ENCODE measurements around the gene BAHCC1. TPM values are rescaled to one million over a fixed set of nuclear protein-coding genes. Genes with fewer than 3 reads are reported as not detected.

BAHCC1 gene
- total and polyA plus RNA-seq, 2 of the 4 experiments (the other 2 are of a cell fraction), result 0.36 to 7.8 TPM

DNA sequence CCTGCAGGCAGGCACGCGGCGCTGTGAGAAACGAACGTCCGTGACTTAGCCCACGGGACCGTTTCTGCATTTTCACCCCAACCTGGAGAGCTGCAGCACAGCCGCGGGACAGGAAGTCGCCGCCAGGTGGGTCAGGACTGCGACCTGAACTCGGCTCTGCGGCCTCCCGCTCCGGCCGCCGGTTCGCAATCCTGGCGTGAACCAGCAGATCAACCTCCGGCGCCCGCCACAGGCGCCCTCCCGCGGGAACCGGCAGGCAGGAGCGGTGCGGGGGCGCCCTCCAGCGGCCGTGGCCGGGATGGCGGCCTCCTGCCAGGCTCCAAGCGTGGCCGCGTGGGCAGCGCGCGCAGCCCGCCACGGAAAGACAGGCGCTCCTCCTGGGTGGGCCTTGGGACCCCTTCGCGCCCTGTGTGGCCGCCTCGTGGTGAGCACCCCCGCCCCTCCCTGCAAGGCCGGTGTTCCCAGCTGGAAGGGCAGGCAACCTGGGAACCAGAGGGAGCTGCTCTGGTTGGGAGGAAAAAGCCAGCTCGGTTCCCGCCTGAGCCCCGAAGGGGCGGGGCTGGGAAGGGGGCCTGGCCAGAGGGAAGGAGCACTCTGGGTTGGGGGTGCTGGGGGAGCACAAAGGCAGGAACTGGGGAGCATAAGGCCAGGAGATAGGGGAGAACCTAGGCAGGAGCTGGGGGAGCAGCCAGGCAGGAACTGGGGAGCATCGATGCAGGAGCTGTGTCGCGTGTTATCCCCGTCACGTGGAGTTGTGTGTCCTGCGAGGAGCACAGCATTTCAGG, 89.1 kb downstream of the BAHCC1 start:
- 14% methylated on average over 41 of the region's 60 CpGs; no CpG with 5 or more reads in 1 of the 2 experiments for WGBS, 2 experiments (ENCODE audit: extremely low coverage in 2 of 2, insufficient read length in 1 of 2)
- Histone ChIP-seq H2BK15ac (ENCODE audit: low read depth, low read length) (no peak overlapping the region), H3K79me1 (ENCODE audit: low read depth in 1 of 2, low read length in 2 of 2) (peaks cover 2 to 3% of the 10 kb centered on the region in 2 experiments; a peak in 2 of 4 replicates), H2BK5ac (ENCODE audit: low read depth, low read length, poor library complexity, severe bottlenecking) (no peak overlapping the region), H2BK20ac (ENCODE audit: low read depth, low read length) (no peak overlapping the region), H3K4me1 (ENCODE audit: control insufficient read depth, insufficient read depth, low read length) (peaks cover 14% of the 10 kb centered on the region), H3K4me3 (ENCODE audit: insufficient read depth, low read depth, low read length) (peak overlapping the region; percentile 45), H3K27me3 (ENCODE audit: control insufficient read depth, insufficient read depth, low read length) (no peaks in the 10 kb centered on the region), H4K8ac (ENCODE audit: low read depth in 2 of 2, low read length in 2 of 2) (peak overlapping the region; percentile 42 to 77; a peak in 2 of 4 replicates), H3K27ac (ENCODE audit: insufficient read depth, low read length) (peak overlapping the region; percentile 50; the same call in 1 of the 2 replicates), H2AK5ac (ENCODE audit: low read depth, low read length) (no peak overlapping the region), H3K56ac (ENCODE audit: extremely low read depth, insufficient read depth, low read length) (no peak overlapping the region), H3K23ac (ENCODE audit: low read depth, low read length) (no peak overlapping the region), H3K14ac (replicated peaks; ENCODE audit: low read depth, low read length) (no peak overlapping the region), H2AFZ (replicated peaks; ENCODE audit: low read length, poor library complexity) (peak overlapping the region; percentile 98), H3K9me1 (ENCODE audit: insufficient read depth, low read length) (peaks cover 2% of the 10 kb centered on the region; the same call in 1 of the 2 replicates), H3K18ac (ENCODE audit: low read depth, low read length) (no peak overlapping the region), H4K20me1 (ENCODE audit: insufficient read depth, low read length) (no peaks in the 10 kb centered on the region), H2BK120ac (ENCODE audit: low read depth, low read length) (peak overlapping the region; percentile 69; the same call in 1 of the 2 replicates), H4K91ac (ENCODE audit: insufficient read depth, low read depth, low read length) (peak overlapping the region; percentile 71; the same call in 1 of the 2 replicates), H3K4me2 (ENCODE audit: low read depth, low read length) (peak overlapping the region; percentile 96), H3K36me3 (ENCODE audit: control insufficient read depth, insufficient read depth, low read length) (no peaks in the 10 kb centered on the region), H2AK9ac (replicated peaks; ENCODE audit: low read depth, low read length, poor library complexity) (peak overlapping the region; percentile 85), H4K5ac (ENCODE audit: low read depth, low read length) (no peak overlapping the region), H3K9ac (ENCODE audit: low read depth, low read length) (peak overlapping the region; percentile 54; the same call in 1 of the 2 replicates), H3K9me3 (ENCODE audit: control insufficient read depth, insufficient read depth, low read length) (no peaks in the 10 kb centered on the region), H3K4ac (ENCODE audit: low read depth, low read length) (peak overlapping the region; percentile 71; the same call in 1 of the 2 replicates)
- POLR2A ChIA-PET (ENCODE audit: unreplicated experiment), result interaction anchor here (0.6 to 1.0 kb wide), 3 partner anchors 39 to 90 kb away, joined by 3 to 6 read pairs (median 3); partner anchors contain the start of gene BAHCC1
- BruUV-seq (replicated peaks), result no TSS peak
- DNase-seq (peak; percentile 71), ATAC-seq (ENCODE audit: low read depth) (peak; percentile 79)
- CTCF ChIA-PET, result interaction anchor here (0.7 to 2.7 kb wide), 13 partner anchors 9 to 342 kb away, joined by 3 to 14 read pairs (median 3); partner anchors contain the start of genes BAHCC1 and NDUFAF8
- dilution Hi-C loops (cut with HindIII; ENCODE audit: low sequenced_read_pairs, unreplicated experiment) (no loop called here), in situ Hi-C loops (cut with MboI; ENCODE audit: low sequenced_read_pairs) (loop anchor here (5.0 kb wide), 2 partner anchors 77 to 227 kb away; no protein-coding TSS in a partner anchor), intact Hi-C loops (cut with micrococcal nuclease) (loop anchor here (1.0 kb wide), 3 partner anchors 86 to 231 kb away; no protein-coding TSS in a partner anchor)
- TF ChIP-seq BHLHE40 (IDR thresholded peaks at IDR 0.05; ENCODE audit: low read depth, low read length) (peak; percentile 18; the same call in 1 of the 2 replicates), NFE2L2 (IDR thresholded peaks at IDR 0.05; ENCODE audit: low read depth, low read length) (no peak), MAZ (IDR thresholded peaks at IDR 0.05; ENCODE audit: borderline replicate concordance, low read depth, low read length) (peak; percentile 79; the same call in 1 of the 2 replicates), CEBPB (IDR thresholded peaks at IDR 0.05; ENCODE audit: low read depth, low read length) (no peak), MAFK (IDR thresholded peaks at IDR 0.05; ENCODE audit: low read depth, low read length) (no peak), USF2 (IDR thresholded peaks at IDR 0.05; ENCODE audit: low read depth, low read length) (no peak), RAD21 (IDR thresholded peaks at IDR 0.05; ENCODE audit: low read length) (peak; percentile 97), MXI1 (IDR thresholded peaks at IDR 0.05; ENCODE audit: borderline replicate concordance, low read depth, low read length) (peak; percentile 88), RFX5 (IDR thresholded peaks at IDR 0.05; ENCODE audit: low read depth, low read length) (no peak), RCOR1 (IDR thresholded peaks at IDR 0.05; ENCODE audit: insufficient replicate concordance, low read length) (no peak), CHD1 (IDR thresholded peaks at IDR 0.05; ENCODE audit: low read depth, low read length) (no peak), POLR2A (IDR thresholded peaks at IDR 0.05; ENCODE audit: low read depth, low read length) (no peak), SMC3 (IDR thresholded peaks at IDR 0.05; ENCODE audit: low read depth, low read length) (peak; percentile 92), FOS (IDR thresholded peaks at IDR 0.05; ENCODE audit: low read depth, low read length) (0 out of 2 replicates have a peak, but pooled peaks have one; percentile 11)
- TF ChIP-seq, protein P1, sequence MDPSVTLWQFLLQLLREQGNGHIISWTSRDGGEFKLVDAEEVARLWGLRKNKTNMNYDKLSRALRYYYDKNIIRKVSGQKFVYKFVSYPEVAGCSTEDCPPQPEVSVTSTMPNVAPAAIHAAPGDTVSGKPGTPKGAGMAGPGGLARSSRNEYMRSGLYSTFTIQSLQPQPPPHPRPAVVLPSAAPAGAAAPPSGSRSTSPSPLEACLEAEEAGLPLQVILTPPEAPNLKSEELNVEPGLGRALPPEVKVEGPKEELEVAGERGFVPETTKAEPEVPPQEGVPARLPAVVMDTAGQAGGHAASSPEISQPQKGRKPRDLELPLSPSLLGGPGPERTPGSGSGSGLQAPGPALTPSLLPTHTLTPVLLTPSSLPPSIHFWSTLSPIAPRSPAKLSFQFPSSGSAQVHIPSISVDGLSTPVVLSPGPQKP (IDR thresholded peaks at IDR 0.05; ENCODE audit: borderline replicate concordance, low read depth, low read length), result no peak
